SK-N-SH treated with all-trans-retinoic acid at 6 μM for 48 hours (cell line): ENCODE measurements around the gene ZNF232.
"Not testable (repeated sequence)": the region's sequence is repeated elsewhere in the genome, so short reads cannot be mapped to it uniquely, and the experiment has no call there.

Experiments used
- ATAC-seq: fragments of 200-7000 bp; cut with Tn5 transposase; 3 replicates; pipeline ENCODE4 v1.9.1; 2020; ENCODE audit warnings: mild to moderate bottlenecking, moderate library complexity
- ARNTL ChIP-seq: fragments of 450-650 bp; formaldehyde crosslinking; IDR thresholded peaks from 2 replicates; pipeline ENCODE4 v1.5.0; 2020; ENCODE audit warnings: low read depth, mild to moderate bottlenecking, moderate library complexity, borderline replicate concordance
- CREB5 ChIP-seq: fragments of 250-450 bp; sonication (Bioruptor Pico); IDR thresholded peaks from 2 replicates; pipeline ENCODE4 v1.5.1; 2020; ENCODE audit warnings: low read depth, mild to moderate bottlenecking, moderate library complexity
- CSDC2 ChIP-seq: fragments of 250-450 bp; sonication (Bioruptor Pico); IDR thresholded peaks from 2 replicates; pipeline ENCODE4 v1.5.0; 2020; ENCODE audit warnings: mild to moderate bottlenecking, moderate library complexity
- CSRNP3 ChIP-seq: fragments of 250-450 bp; sonication (Bioruptor Pico); IDR thresholded peaks from 2 replicates; pipeline ENCODE4 v1.5.1; 2021; ENCODE audit warnings: mild to moderate bottlenecking, moderate library complexity
- ESRRG ChIP-seq: fragments of 250-450 bp; sonication (Bioruptor Pico); IDR thresholded peaks from 2 replicates; pipeline ENCODE4 v1.6.1; 2021; ENCODE audit warnings: mild to moderate bottlenecking
- GLIS3 ChIP-seq: fragments of 250-450 bp; sonication (Bioruptor Pico); IDR thresholded peaks from 2 replicates; pipeline ENCODE4 v1.5.0; 2020; ENCODE audit warnings: mild to moderate bottlenecking, moderate library complexity
- ISL1 ChIP-seq: fragments of 250-450 bp; sonication (Bioruptor Pico); IDR thresholded peaks from 2 replicates; pipeline ENCODE4 v2.1.2; 2022; ENCODE audit warnings: mild to moderate bottlenecking, moderate library complexity
- OSR1 ChIP-seq: fragments of 250-450 bp; sonication (Bioruptor Pico); IDR thresholded peaks from 2 replicates; pipeline ENCODE4 v1.8.0; 2022; ENCODE audit warnings: moderate library complexity, mild to moderate bottlenecking, inconsistent platforms
- POU6F1 ChIP-seq: fragments of 250-450 bp; sonication (Bioruptor Pico); IDR thresholded peaks from 2 replicates; pipeline ENCODE4 v1.8.0; 2021; ENCODE audit warnings: low read depth, mild to moderate bottlenecking, moderate library complexity, borderline replicate concordance
- PPARA ChIP-seq: fragments of 250-450 bp; sonication (Bioruptor Pico); IDR thresholded peaks from 2 replicates; pipeline ENCODE4 v1.5.0; 2020; ENCODE audit warnings: mild to moderate bottlenecking, borderline replicate concordance
- RARB ChIP-seq: fragments of 250-450 bp; sonication (Bioruptor Pico); IDR thresholded peaks from 2 replicates; pipeline ENCODE4 v1.8.0; 2021; ENCODE audit warnings: mild to moderate bottlenecking, moderate library complexity
- SNAI2 ChIP-seq: fragments of 250-450 bp; sonication (Bioruptor Pico); IDR thresholded peaks from 2 replicates; pipeline ENCODE4 v1.5.0; 2020; ENCODE audit warnings: mild to moderate bottlenecking, moderate library complexity
- TCF4 ChIP-seq: fragments of 250-450 bp; sonication (Bioruptor Pico); IDR thresholded peaks from 2 replicates; pipeline ENCODE4 v1.8.0; 2021; ENCODE audit warnings: mild to moderate bottlenecking, moderate library complexity, borderline replicate concordance
- TOX ChIP-seq: fragments of 250-450 bp; sonication (Bioruptor Pico); IDR thresholded peaks from 2 replicates; pipeline ENCODE4 v1.8.0; 2021; ENCODE audit warnings: mild to moderate bottlenecking, moderate library complexity, borderline replicate concordance
- TSHZ2 ChIP-seq: fragments of 250-450 bp; sonication (Bioruptor Pico); IDR thresholded peaks from 2 replicates; pipeline ENCODE4 v1.5.0; 2020; ENCODE audit warnings: mild to moderate bottlenecking, moderate library complexity
- ZC3H10 ChIP-seq: fragments of 250-450 bp; sonication (Bioruptor Pico); IDR thresholded peaks from 2 replicates; pipeline ENCODE4 v1.5.1; 2021; ENCODE audit warnings: mild to moderate bottlenecking, moderate library complexity
- ZFP3 ChIP-seq: fragments of 250-450 bp; sonication (Bioruptor Pico); IDR thresholded peaks from 2 replicates; pipeline ENCODE4 v1.5.0; 2020; ENCODE audit warnings: mild to moderate bottlenecking, moderate library complexity
- ZFP30 ChIP-seq: fragments of 450-650 bp; formaldehyde crosslinking; IDR thresholded peaks from 2 replicates; pipeline ENCODE4 v1.5.0; 2022; ENCODE audit warnings: mild to moderate bottlenecking, moderate library complexity
- ZNF565 ChIP-seq: fragments of 450-650 bp; formaldehyde crosslinking; conservative IDR thresholded peaks from 2 replicates; pipeline ENCODE4 v1.5.0; 2020; ENCODE audit warnings: low read depth, mild to moderate bottlenecking, moderate library complexity
- ZNF70 ChIP-seq: fragments of 450-650 bp; formaldehyde crosslinking; IDR thresholded peaks from 2 replicates; pipeline ENCODE4 v1.5.0; 2020; ENCODE audit warnings: mild to moderate bottlenecking, moderate library complexity
- ZNF8 ChIP-seq: fragments of 450-650 bp; formaldehyde crosslinking; IDR thresholded peaks from 2 replicates; pipeline ENCODE4 v1.5.0; 2020; ENCODE audit warnings: mild to moderate bottlenecking, moderate library complexity

Gene ZNF232

GRCh38 chr17:5122586-5123342, 11.1 kb upstream of the ZNF232 start:
- ATAC-seq = peak; percentile 46; the same call in 2 of the 3 replicates
- TF ChIP-seq CSRNP3 (CRISPR knock-in tag) = no peak
- TF ChIP-seq ZC3H10 = no peak
- no peak for TF ChIP-seq ZNF565
- TF ChIP-seq TSHZ2 (CRISPR knock-in tag) = no peak
- no peak for TF ChIP-seq CREB5 (CRISPR knock-in tag)
- no peak for TF ChIP-seq OSR1
- no peak for TF ChIP-seq ZFP30 (CRISPR knock-in tag)
- no peak for TF ChIP-seq ARNTL (CRISPR knock-in tag)
- TF ChIP-seq ZNF8 (CRISPR knock-in tag) = no peak
- TF ChIP-seq PPARA (CRISPR knock-in tag) = no peak
- no peak for TF ChIP-seq SNAI2 (CRISPR knock-in tag)
- no peak for TF ChIP-seq TCF4 (CRISPR knock-in tag)
- TF ChIP-seq CSDC2 (CRISPR knock-in tag) = no peak
- TF ChIP-seq GLIS3 (CRISPR knock-in tag) = no peak
- TF ChIP-seq ZFP3 (CRISPR knock-in tag) = no peak
- TF ChIP-seq RARB = no peak
- TF ChIP-seq ISL1 (CRISPR knock-in tag) = no peak
- no peak for TF ChIP-seq POU6F1 (CRISPR knock-in tag)

- not testable (repeated sequence) for ATAC-seq
These were observed 10.4 kb upstream of the ZNF232 start for GRCh38 chr17:5122056-5122455.

GRCh38 chr17:5121186-5121841, 9.6 kb upstream of the ZNF232 start:
- ATAC-seq = no peak
- TF ChIP-seq ESRRG (CRISPR knock-in tag) (no peak), ZNF565 (no peak), OSR1 (no peak), ISL1 (CRISPR knock-in tag) (no peak), PPARA (CRISPR knock-in tag) (no peak), ZFP3 (CRISPR knock-in tag) (no peak), TOX (no peak), ZNF70 (CRISPR knock-in tag) (no peak), ZFP30 (CRISPR knock-in tag) (no peak), GLIS3 (CRISPR knock-in tag) (no peak), ZC3H10 (no peak), CSDC2 (CRISPR knock-in tag) (no peak), CSRNP3 (CRISPR knock-in tag) (no peak), TSHZ2 (CRISPR knock-in tag) (no peak)

GRCh38 chr17:5120436-5121185, 8.9 kb upstream of the ZNF232 start:
- ATAC-seq = not testable (repeated sequence)
